ELR (cell line): ENCODE data around the gene PTPRG.

Experiments used
- DNase-seq: peaks from one replicate; pipeline ENCODE4 v3.0.0-alpha.2; 2015; ENCODE audit warnings: low read depth

PTPRG gene

DNA sequence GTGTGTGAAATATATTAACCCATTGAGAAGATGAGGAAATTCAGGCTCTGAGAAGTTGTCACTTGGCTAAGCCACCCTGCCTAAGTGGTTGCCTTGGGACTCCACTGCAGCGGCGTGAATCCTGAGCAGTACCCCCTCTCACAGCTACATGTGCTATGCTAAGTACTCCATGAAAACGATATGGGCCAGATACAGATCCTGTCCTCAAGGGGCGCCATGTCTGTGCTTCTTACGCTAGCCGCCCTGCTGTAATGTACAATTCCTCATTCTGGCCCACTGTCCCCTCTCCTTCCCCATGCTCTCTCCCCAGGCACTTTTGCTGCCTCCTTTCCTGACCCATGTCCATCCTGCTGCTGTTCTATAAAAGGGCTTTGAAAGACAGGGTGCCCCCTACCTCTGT, 671.7 kb downstream of the PTPRG start:
- DNase-seq, result no peak

DNA sequence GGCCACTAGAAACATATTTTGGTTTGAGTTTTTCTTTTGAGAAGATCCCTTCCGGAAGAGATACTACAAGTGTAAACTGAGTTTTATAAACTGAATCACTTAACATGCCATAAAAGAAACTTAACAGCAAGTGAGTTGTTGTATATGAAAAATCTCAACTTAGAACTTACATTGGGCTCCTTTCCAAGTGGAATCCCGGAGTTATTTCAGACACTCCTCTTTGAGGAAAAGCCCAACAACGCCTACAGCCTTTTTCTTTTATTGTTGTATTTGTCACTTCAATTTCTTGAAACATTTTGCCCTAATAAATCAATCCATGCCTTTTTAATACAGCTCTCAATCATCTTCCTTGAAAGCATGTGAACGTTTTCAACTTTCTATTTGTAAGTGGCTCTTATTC, 674.6 kb downstream of the PTPRG start:
- DNase-seq, result no peak

DNA sequence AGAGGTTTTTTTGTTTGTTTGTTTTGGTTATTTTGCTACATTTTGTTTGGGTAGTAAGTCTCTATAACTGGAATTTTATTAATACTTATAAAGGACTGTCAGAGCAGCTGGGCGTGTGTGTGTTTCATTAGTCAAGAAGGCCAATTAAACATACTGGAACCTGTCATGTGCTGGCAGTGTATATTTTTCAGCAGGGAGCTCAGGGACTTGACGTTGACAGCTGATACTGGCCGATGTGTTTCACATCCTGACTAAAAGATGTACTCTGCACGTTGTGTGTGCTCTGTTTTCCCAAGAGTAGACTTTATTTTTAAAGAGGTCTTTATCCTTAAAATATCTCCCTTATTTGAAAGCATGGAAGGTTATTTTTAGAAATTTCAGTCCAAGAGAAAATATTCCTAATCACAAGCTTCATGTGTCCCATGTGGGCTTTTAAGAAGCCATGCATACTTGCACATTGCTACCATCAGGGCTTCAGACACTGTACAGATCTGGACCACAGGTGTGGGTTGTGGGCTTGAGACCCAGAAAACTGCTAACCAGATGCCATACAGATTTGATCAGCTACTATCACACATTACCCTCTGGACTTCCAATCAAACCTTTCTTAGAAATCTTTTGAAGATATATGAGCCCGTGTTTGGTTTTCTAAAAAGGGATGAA, 676.0 kb downstream of the PTPRG start:
- no peak for DNase-seq

DNA sequence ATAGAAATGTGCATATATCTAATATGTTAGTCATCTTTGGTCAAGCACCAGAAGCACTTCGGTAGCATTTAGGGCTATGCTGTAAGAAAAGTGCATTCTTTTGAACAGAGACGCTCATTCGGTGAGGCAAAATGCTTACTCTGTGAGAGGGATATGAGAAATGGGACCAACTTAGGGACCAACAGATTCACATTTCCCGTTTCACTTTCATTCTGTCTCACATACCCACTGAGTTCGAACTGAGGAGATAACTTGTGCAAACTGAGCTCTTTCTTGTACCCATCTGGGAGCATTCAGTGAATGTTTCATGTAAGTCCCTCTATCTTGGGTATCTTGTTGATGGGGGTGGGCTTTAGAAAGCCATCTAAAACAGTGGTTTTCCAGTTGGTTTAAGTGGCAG, 676.6 kb downstream of the PTPRG start:
- DNase-seq, result no peak

DNA sequence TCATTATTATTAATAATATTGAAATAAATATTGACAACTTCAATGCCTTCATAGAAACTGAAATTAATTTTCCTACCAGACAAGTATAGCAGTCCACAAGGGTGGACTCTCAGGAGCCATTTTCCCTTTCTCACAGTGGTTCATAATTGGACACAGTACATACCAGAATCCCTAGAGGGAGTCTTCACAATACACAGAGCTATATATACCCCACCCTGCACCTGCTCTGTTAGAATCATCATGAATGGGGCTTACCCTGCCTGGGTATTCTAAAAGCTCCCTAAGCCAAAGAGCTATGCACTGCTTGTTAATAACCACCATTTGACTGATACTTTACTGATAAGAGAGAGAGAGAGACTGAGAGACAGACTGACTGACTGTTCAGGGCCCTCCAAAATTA, 677.1 kb downstream of the PTPRG start:
- DNase-seq, result no peak

DNA sequence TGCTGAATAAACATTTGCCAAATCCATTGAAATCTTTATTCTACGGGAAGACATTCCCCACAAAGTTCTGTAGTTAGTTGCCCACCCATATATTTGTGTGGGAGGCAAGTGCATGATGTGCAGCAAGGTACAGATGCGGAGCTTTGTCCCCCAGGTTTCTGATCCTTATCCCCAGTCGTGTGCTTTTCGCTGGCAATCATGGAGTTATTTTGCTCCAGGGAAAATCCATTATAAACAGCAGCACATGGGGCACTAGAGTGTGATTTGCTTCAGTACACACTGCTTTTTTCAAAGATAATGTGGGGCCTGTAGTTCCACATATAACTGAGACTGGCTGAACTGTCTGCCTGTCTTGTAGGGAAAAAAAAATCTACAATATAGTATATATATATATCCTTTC, 679.9 kb downstream of the PTPRG start:
- no peak for DNase-seq

DNA sequence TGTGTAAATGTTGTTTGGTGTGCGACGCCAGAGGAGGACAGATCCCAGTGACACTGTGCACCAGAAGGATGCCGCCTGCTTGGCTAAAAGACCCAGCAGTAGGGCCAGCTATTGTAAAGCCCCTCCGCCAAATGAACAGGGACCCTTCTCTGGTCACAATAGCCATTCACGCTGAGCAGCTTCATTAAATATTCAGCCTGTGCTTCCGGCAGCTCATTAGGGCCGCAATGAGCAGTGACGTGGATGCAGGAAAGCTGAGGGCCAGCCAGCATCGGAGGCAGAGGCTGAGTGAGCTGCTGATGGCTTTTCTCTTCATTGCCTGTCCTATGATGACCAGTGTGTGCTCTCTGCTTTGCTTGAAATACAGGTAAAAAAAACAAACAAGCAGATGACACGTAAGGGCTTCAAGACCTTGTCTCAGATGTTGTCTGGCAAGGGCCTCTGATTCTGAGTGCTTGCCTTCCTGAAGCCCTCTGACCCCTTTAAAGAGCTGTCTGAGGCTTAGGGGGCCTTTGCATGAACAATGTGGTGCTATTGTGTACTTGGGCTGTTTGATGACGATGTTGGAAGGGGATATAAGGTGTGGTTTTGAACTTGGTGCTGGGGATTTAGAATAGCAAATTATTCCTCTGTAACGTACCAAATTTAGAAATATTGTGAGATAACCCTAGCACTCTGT, 681.6 kb downstream of the PTPRG start:
- no peak for DNase-seq

DNA sequence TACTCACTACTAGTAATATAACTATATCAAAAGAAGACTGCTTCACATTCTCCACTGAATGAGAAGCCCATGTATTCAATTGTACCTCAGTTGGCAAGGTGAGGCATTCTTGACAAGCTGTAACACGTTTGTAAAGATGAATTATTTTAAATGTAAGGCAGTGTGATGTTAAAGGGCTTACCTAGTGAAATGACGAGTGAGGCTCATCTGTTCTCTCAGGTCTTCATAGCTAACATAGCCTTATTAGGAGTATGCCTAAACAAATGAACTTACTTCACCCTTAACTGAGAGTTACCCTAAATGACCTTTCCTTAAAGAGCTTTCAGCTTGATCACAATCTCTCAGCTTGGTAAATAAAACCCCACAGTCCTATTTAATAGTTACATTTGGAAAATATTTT, 684.7 kb downstream of the PTPRG start:
- no peak for DNase-seq

DNA sequence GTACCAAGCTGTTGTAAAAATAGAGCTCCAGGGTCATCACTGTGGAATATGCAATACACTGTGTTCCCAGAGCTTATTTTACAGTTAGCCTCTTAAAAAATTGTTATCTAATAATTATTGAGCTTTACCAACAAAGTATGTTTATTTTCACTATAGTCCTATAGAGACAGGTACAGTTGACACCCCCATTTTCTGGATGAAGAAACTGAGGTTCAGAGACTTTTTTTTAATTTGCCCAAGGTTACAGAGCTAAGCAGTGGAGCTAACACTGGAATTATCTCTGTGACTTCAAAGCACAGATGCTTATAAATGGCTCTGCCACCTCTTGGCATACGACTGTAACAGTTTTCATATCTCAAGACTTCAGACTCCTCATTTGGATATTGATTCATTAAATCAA, 685.6 kb downstream of the PTPRG start:
- no peak for DNase-seq

DNA sequence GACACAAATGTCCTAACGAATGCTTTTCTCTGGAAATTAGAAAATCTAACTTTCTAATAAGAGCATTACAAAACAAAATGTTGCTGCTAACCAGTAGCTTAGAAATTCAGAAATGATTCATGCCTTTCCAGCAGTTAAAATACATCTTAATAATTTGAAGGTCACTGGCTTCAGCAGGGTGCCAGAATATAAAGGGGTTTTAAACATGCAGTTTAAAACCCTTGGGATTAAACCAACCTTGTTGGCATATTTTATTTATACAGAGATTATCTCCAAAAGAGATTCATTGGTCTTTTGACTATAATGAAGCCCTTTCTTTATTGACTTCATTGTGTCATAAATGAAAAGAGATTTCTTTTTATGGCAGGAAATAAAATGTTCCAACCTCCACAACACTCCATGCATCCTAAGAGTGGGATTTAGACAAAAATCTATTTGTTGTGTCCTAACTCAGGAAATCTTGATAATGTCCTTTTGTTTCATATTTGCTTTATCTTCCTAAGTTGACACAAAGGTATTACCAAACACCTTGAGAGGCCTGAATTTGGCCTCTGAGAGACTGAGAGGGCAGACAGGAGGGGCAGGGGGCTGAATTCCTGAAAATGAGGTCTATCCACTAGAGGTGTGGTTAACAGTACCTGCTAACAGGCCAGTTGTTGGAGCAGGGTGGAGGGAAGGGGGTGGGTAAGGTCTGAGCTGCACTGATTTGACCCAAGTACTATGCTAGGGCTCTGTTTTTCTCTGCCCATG, 687.5 kb downstream of the PTPRG start:
- DNase-seq, result no peak

DNA sequence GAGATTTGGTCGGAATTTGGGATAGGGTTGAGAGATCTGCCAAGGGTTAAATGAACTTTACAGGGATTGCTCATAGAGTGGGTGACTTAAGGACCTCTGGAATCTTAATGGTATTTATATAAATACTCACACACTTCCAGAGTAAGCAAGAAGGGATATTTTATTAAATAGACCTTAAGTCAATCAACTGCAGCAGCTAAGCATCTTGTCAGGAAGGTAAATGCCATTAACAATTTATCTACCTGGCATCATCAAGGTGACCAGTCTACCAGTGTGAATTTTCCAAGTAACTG, 688.1 kb downstream of the PTPRG start:
- no peak for DNase-seq

DNA sequence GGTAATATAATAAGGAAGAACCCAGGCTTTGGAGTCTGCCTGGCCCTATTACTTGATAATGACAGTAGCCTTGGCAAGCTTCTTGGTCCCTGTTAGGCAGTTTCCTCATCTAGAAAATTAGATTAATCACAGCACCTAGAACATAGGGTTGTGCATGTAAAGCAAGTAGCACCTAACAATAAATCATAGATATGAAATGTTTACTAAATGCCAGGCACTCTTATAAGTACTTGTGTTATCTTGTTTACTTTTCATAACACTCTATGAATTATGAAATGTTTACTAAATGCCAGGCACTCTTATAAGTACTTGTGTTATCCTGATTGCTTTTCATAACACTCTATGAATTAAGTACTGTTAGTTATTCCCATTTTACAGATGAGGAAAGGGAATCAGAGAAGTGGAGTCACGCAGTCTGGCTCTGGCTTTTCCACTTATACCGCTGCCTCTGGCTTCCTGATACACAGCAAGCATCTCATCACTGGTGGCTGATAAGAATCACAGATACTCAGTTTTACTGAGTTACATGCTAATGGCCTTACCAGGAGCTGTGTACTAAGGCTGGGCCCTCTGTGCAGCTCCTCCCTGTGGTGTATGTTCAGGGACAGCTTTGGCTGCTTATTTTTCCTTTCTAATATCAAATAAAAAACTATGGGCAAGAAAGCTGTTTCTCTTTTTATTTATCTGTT, 688.6 kb downstream of the PTPRG start:
- no peak for DNase-seq

DNA sequence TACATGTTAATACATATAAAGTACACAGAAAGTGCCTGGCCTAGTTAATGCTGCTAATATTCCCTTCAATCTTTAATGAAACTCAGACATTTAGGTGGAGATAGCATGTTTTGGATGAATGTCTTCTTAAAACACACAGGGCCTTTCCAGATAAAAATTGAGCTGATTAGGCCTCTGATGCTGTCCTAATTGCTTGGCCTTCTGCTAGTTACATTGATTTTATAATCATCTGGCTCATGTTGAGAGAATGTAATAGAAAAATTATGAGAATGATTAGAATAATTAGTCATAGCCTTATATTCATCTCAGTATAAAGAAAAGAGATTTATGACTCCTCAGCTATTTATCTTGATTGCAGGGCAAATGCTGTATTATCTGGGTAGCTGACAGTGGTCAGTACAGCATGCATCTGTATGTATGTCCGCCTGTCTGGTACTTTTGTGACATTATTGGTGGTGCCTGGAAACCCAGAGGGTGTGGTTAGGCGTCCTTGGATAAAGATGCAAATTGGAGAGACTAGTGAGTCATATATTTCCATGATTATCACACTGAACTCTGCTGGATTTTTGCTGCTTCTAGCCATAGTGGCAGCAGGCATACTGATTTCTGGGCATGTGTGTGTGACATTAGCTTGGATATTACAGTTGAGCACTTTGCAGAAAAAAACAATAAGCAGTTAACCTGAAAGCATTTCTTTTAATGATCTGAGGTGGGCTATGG, 691.2 kb downstream of the PTPRG start:
- DNase-seq, result peak; percentile 18

DNA sequence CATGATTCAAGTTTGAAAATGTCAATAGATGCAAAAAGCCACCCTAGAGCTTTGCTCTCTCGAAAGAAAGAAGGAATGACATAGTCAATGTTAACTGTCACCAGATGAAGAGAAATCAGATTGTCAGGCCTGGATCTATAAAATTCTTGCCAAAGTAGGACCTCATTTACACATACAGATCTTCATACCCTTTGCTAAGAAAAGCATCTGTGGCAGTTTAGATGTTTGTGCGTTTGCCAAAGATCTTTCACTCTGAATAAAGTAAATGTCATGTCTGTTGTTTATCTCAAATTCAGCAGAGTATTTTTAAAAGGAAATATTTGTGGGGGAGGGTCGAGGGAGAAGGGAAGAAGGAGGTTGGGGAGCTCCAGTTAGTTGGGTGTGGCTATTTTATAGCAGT, 692.6 kb downstream of the PTPRG start:
- no peak for DNase-seq

DNA sequence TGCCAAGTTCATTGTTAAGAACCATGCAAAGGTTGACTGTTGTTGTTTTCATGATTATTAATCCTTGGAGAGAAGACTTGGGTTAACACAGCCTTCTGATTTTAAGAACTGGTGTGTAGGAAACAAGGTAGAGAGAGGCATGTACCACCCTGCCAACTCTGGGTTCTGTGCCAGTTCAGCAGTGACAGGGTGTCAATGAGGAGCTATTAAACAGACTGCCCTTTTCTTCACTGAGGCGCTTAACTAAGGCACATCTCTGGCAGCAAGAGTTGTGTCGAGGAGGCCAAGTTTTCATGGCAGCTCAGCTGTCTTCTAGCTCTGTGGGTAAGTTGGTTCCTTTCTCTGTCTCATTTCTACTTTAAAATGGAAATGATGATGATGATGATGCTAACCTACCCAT, 694.4 kb downstream of the PTPRG start:
- no peak for DNase-seq

DNA sequence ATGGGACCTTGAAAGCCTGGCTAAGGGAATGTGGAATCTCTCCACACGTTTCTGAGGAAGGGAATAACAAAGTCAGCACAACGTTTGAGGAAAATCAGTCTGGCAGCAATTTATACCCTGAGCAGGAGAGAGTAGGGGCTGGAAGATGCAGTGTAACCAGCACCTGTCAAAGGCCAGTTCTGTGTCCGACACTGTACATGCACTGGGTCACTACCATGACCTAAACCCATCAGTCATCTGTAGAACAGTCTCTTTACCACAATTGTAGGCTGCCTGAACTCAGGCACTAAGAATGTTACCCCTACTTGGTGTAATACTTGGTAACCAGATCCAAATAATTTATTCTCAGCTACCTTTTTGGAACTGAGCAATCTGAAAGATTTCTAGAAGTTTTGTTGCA, 698.6 kb downstream of the PTPRG start:
- no peak for DNase-seq

DNA sequence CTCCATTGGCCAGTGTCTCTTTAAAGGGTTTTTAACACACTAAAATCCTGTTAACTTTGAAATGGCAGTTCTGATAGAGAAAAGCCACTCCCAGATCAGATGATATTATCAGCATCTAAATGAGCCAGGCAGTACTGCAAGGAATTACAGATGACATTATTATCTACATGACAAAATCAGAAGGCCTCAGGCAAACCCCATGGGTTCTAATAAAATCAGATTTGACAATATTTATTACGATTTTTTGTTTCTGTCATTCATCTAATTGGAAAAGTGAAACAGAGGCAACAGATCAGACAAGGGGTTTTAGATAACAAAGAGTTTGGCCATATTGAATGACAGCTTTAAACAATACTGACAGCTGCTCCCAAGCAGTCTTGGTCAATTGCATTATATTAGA, 699.3 kb downstream of the PTPRG start:
- DNase-seq, result no peak

DNA sequence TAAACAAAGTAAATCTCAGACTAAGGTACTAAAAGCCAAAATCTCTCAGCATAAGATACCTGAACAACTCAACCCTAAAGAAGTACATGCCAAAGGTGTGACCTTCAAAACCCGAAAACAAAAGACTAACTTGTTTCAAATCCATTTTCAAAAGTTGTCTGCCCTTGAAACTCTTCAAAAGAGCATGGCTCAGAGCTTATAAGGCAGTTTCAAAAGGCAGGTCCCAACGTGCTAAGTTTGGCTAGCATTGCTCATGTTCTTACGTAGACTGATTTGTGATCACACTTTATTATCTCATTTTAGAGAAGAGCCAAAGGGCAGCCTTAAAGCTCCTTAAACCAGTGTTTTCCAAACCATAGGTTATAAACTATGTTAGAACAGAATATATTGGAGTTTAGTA, 699.8 kb downstream of the PTPRG start:
- DNase-seq, result no peak

DNA sequence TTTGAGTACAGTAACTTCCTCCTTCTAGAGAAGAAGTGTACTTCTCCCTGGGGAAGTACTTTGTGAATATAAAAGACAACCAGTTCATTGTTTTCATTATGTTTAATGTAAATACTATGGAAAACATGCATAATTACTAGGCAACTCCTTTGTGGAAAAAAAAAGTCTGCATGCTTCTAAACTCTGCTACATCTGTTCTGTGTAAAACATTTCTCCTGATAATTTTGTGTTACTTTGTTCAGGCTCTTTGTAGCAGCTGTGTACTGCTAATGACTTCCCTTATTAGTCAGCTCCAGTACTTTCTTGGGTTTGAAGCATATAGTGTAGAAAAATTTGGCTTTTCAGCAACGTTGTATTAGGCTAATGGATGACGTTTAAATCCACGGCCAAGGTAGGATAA, 700.4 kb downstream of the PTPRG start:
- DNase-seq, result no peak

DNA sequence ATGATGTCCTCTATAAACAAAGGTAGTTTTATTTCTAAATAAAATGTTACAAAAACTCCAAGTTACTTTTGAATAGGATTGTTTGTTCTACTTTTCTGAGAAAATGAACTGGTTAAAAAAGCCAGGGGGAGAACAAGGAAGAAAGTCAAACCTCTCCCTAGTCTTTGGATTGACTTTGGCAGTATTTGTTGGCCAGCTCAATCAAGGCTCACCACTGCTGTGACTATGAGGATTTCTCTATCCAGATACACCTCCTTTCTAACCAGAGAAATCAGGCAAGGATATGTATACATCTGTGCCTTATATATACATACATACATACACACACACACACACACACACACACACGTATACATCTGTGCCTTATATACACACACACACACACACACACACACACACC, 704.2 kb downstream of the PTPRG start:
- DNase-seq, result no peak

DNA sequence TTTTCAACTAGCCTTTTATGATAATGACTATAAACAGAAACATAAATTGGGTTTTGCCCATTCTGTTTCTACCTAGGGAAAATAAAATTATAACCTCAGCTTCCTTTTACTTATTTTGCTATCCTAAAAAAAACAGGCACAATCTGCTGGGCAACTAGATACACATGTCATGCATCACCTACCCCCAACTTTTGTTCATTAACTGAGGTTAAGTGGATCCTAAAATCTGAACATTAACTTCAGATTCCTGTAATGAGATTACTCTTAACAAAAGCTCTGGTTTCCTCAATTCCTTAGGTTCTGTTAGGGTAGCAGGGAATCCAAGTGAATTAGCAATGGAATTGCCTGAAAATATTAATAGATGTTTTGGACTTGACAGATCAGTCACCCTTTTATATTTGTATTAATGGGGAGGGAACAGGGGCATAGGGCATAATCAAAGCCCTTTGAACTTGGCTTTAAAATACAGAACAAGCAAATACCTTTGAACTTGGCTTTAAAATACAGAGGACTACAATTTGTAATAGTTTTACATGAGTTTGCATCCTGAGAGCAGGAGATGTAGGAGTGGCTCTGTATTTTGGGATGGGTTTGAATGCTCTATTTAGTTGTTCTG, 705.4 kb downstream of the PTPRG start:
- no peak for DNase-seq

DNA sequence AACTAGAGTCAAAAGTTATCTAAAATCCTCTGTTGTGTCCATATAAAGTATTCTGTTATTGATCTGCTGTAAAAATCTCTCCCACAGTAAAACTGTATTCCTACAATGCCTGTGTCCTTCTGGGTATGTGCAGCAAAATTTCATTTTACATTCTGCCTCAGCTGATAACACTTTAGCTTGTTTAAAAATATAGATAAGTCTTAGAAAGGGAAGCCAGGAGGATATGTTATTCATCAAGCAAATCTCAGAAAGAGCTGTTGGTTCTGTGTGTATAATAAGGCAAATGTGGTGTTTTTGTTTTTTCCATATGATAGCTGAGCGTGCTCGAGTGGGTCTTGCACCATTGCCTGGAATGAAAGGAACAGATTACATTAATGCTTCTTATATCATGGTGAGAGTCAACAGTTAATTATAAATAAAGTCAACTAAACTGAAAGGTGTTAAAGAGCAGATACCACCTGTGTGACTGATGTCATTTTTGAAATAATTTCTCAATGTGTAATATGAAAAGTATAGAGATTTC, 715.3 kb downstream of the PTPRG start:
- DNase-seq, result no peak
